GM12872 (cell line): ENCODE data around the gene COBLL1.

ENCODE experiments used
- TF ChIP-seq, protein P1 (sequence below): IDR thresholded peaks from 3 replicates; pipeline ENCODE4 v1.5.1; 2011; ENCODE audit warnings: low read depth, mild to moderate bottlenecking, low read length, moderate library complexity; ENCODE audit not compliant: insufficient read depth

COBLL1 gene

DNA sequence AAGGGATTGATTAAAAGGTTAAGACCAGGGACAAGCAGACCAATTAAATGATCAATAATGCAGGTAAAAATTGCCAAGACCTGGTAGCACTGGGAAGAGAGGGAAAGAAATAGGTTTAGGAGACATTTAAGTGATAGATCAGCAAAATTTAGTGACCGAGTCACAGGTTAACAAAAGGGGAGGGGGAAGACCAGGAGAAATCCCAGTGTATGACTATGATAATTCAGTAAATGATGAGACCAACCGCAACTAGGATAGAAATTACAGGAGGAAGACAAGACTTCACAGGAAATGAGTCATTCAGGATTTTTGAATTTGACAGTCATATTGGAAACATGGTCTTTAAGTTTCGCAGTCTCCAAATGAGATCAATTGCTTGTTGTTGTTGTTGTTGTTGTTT, 62.9 kb downstream of the COBLL1 start:
- TF ChIP-seq, protein P1, sequence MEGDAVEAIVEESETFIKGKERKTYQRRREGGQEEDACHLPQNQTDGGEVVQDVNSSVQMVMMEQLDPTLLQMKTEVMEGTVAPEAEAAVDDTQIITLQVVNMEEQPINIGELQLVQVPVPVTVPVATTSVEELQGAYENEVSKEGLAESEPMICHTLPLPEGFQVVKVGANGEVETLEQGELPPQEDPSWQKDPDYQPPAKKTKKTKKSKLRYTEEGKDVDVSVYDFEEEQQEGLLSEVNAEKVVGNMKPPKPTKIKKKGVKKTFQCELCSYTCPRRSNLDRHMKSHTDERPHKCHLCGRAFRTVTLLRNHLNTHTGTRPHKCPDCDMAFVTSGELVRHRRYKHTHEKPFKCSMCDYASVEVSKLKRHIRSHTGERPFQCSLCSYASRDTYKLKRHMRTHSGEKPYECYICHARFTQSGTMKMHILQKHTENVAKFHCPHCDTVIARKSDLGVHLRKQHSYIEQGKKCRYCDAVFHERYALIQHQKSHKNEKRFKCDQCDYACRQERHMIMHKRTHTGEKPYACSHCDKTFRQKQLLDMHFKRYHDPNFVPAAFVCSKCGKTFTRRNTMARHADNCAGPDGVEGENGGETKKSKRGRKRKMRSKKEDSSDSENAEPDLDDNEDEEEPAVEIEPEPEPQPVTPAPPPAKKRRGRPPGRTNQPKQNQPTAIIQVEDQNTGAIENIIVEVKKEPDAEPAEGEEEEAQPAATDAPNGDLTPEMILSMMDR: no peak

DNA sequence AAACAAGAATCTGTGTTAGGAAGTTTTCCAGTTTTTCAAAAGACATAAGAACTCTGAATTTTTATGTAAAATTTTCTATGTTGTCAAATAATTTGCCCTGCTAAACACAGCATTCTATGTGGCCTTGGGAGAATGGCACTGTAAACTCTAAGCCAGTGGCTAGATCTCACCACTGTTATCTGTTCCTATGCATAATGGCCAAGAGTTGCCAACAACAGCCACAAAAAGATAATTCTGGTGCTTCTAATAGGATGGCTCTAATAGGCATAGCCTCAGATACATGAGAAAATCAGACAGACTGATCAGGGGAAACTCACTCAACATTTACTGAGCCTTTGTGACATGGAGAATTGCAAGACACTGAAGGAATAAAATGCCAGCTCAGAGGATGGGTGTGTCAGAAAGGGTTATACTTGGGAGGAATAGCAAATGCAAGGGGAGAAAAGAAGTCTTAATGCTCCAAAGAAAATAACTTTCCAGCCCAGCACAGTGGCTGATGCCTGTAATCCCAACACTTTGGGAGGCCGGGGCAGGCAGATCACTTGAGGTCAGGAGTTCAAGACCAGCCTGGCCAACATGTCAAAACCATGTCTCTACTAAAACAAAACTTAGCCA, 63.7 kb downstream of the COBLL1 start:
- TF ChIP-seq, protein P1: no peak

DNA sequence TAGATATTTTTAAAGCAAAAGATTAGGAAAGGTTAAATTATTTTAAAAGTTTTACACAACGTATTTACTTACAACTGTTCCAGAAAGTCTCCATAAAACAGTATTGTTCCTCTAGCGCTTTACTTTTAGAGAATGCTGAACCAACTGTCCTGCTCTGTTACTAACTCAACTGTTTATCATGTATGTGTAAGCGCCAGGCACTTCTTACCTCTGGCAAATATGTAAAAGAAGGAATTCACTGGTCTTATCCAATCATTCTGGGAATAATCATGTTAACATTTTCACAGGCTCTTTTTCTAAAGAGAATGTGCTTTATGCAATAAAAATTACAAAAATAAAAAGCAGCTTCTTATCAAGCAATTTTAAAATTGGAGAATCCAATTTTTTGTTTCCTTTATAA, 68.0 kb downstream of the COBLL1 start:
- TF ChIP-seq, protein P1: no peak

DNA sequence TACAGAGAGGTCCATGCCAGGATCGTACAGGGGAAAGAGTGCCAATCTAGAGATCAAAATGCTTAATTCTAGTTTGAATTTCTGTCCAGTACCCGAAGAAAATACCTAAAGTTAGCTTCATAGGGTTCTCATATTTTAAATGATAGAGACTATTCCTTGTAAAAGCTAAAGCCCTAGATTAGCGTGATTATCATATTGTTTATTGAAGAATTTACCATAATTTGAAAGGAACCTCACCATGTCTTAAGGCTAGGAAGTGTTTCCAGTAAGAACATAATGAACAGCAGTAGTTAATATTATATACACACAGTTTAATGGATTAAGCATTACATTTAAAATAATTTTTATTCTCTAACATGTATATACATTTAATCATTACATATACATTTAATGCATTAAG, 68.5 kb downstream of the COBLL1 start:
- TF ChIP-seq, protein P1: no peak

DNA sequence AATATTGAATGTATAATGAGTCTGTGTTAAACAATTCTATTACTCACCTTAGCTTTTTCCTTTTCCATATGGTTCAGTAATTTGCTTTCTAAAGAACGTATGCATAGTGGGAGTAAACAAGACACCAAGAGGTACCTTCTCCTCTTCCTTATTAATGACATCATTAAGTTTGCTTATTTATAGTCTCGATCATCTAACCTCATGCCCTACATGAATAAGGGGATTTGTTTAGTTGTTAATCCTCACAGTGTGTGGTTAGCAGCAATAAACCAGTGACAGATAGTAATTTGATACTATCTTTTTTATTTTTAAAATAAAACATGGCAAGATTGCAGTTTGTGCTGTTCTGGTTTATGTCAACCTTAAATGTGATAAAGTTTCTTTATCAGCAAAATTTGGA, 69.7 kb downstream of the COBLL1 start:
- TF ChIP-seq, protein P1: no peak

DNA sequence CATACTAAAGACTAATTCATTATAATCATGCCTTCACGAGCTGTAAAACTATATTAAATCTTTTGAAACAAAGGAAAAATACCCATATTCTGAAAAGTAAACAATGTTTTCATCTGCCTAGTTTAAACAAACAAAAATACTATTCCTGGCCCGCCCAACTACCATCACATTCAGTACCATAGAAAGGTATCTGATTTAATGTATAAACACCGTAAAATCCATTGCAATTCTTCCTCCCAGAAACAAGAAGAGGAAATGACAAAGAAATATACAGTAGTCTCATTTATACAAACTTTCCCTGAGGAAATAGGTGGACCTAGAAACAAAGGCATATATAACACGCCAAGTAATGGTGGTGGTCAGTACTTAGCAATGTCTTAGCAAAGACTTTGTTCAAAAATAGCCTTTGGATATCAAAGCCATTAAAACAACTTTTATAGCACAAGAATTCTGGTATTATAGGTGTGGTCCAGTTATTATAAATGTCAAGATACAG, 71.2 kb downstream of the COBLL1 start:
- TF ChIP-seq, protein P1: no peak

DNA sequence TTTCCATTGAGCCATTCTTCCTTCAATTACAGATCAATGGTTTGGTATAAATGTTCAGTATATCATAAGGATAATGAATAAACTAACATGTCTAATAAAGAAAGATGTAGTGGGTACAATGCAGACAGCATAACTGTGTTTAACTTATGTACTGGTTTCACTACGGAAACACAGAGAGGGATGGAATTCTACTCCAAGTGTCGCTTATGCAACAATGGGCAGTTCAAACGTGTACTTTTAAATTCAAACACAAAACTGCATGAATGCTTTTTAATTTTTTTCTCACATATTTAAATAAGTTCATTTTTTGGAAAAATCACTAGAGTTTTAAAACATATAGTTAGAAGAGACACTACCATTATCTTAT, 74.7 kb downstream of the COBLL1 start:
- TF ChIP-seq, protein P1: no peak
